ENCODE measurements around the gene ITGAV.
"Not testable (repeated sequence)": the region's sequence is repeated elsewhere in the genome, so short reads cannot be mapped to it uniquely, and the experiment has no call there.

The ITGAV gene

DNA sequence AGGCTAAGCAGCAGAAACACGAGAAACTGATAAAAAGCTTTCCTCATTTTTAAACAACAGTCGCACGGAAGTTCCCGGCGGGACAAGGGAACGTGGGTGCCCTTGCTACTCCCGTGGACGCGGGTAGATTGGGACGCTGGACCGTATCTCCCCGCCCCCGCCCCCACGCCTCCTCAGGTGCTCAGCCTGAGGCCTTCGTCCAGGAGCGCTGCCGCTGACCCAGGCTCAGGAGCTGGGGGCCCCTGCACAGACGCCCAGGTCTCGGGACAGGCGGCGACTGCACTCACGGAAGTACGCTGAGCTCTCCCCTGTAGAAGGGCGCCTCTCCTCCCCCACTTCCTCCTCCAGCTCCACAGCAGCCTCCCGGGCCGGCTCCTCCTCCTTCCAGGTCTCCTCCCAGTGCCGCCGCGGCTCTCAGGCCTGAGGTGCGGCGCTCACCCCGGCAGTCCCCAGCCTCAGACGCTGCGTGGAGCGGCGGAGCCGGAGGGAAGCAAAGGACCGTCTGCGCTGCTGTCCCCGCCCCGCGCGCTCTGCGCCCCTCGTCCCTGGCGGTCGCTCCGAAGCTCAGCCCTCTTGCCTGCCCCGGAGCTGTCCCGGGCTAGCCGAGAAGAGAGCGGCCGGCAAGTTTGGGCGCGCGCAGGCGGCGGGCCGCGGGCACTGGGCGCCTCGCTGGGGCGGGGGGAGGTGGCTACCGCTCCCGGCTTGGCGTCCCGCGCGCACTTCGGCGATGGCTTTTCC, at the start of gene ITGAV:
TSS of gene ITGAV (plus strand) at position 445 of the 738 bp plus-strand sequence. CDS start at position 728, 283 bp downstream.
- peak; percentile 91 for DNase-seq

DNA sequence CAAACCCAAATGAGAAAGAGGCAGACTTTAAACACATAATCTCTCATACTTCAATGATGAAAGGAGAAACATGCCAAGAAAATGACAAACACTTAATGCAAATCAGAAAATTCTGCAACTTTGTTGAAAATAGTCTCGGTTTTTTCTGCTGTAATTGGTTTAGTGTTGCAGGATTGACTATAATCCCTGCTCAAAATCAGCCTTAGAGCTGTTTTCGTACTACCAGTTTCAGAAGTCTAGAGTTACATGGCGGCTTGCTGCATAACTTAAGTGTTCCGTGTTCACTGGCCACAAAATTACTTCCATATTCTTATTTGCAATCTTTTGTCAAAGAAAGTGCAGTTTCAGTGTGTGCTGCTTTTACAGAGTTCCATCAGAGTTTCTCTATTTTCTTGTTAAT, 48.9 kb upstream of the ITGAV start:
- DNase-seq, result no peak

DNA sequence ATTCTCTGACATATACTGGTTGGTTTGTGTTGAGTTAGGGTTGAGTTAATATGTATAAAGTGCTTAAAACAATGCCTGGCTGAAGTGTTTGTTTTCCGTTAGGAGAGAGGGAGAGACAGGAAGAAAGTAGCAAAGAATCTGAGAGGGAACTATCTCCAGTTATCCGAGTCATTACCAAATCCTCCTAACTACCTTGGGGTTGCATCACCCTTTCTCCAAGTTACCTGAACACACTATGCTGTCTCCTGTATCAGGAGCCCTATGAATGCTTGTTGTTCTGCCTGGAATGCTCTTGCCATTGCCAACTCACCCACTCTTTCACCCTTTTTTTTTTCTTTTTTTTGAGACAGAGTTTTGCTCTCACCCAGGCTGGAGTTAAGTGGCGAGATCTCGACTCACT, 47.9 kb upstream of the ITGAV start:
- no peak for DNase-seq

DNA sequence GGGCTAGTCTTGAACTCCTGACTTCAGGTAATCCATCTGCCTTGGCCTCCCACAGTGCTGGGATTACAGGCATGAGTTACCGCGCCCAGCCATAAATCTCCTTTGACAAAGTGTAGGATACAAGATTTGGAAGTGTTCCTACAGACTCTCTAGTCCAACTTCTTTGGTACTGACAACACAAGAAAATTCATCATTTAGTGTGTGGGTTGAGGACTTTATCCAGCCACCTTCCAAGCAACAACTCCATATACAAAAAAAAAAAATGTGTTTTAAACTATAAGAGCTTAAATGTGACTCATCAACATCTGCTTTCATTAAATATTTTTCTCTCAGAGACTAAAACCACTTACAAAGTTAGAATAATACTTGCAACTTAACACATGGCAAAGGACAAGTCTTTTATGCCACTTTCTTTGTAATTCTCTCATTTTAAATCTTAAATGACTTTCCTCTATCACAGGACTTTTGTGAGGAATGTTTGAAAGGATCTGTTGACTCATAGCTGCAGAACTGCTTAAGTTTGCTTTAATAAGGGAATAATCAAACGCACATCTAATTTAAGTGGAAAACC, 46.2 kb upstream of the ITGAV start:
- no peak for DNase-seq

DNA sequence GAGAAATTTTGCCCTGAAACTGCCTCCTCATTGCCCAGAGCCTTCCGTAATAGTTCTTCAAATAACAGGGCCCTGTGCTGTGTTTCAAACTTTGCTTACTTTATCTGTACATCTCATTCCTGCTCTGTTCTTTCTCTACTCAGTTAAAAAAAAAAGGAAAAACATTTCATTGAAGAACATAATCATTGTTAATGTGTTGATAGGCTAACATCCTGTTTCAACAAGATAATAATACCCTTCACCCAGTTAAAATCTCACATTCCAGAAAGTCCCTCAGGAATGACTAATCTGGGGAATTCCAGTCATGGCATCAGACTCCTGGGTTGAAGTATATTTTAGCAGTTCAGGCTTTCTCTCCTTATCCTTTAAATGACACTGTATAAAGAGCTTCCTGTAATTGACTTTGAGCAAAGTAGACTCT, 45.6 kb upstream of the ITGAV start:
- no peak for DNase-seq

DNA sequence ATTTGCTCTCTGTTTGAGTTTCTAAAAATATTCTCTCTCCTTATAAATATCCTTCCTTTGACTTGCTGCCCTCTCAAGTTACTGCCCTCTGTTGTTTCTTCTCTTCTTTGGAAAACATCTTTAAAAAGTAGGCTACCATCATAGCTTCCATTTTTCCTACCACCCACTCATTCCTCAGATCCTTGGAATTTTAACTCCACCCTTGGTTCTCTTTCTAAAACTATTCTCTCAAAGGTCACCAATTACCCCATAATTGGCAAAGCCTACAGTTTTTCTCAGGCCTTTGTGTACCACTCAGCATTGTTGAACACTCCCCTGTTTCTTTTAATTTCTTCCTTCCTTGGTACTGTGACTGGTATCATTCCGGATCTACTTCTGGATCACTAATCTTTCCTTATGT, 43.0 kb upstream of the ITGAV start:
- DNase-seq, result no peak

DNA sequence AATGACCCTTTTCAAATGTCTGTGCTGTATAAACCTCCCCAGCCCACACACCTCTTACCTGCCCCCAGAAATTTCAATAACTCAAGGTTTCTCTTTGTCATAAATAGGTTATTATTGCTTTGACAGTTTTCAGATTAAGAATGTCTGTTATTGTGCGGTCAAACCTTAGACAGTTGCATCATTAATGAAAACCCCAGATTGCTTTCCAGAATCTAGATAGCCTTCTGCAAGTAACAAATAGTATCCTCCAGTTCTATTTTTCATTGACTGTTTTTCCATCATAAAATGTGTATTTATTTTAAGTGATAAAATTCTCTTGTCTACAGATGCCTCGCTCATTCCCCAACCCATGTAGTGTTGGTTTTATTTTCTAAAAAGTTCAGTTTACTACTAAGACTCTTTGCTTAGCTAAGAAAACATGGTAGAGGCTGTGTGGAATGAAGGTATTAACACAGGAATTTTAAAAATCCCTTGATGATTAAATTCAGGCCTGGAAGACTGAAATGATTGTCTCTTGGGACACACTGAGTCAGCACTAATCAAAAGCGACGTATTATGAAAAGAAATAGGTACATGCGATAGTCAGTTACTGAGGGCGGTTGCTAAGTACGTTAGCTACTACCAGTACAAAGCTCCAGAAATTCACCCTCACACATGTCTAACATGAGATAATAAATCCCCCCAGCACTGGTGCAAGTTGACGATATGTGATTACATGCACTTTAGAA, 38.4 kb upstream of the ITGAV start:
- no peak for DNase-seq

DNA sequence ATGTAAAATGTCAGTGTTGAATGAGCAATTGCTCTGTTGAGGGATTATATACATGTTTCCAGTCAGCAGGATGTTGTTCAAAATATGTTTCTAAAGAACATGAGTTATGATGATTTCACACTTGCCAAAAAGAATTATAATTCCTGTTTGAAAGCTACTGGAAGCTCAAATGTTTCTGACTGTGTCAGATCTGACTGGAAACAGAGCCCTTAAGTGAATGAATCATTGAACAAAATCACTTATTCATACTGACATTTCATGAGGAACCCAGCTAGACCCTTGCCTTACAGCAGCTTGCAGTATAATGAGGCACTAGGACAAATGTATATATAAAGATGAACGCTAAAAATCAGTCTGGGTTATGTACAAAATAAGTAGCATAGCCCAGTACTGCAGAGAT, 35.4 kb upstream of the ITGAV start:
- no peak for DNase-seq

DNA sequence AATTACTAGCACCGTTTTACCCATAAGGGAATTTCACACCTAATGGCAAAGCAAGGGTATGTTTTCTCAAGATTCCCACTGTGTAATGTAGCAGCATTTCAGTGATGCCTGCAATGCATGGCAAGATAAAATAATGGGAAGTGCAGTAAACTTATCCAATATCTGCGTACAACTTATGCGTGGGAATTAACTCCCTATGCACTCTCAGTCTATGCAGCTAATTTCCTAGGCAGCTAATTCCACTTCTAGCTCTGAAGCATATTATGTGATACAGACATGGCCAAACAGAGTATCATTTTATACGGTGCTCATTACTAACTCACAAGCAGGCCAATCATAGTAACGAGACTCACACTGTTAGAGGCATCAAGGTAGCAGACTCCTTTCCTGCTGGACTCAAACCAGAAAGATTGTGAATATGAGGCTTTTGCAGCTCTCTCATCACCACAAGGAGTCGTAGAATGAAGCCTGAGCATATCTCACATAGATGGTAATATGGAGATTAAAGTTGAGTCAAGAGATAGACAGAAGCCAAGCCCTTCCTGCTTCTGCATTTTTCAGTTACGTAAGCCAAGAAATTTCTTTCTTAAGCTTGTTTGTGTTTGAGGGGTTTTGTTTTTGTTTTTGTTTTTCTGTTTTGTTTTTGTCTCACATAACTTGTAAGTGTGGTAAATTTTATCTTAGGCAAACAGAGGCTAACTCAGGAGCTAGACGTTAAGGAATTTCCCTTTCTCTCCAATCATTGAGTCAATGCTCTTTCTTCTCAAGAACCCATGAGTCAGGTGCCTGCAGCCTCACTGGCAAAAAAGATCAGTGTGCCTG, 34.8 kb upstream of the ITGAV start:
- DNase-seq, result peak; percentile 15

DNA sequence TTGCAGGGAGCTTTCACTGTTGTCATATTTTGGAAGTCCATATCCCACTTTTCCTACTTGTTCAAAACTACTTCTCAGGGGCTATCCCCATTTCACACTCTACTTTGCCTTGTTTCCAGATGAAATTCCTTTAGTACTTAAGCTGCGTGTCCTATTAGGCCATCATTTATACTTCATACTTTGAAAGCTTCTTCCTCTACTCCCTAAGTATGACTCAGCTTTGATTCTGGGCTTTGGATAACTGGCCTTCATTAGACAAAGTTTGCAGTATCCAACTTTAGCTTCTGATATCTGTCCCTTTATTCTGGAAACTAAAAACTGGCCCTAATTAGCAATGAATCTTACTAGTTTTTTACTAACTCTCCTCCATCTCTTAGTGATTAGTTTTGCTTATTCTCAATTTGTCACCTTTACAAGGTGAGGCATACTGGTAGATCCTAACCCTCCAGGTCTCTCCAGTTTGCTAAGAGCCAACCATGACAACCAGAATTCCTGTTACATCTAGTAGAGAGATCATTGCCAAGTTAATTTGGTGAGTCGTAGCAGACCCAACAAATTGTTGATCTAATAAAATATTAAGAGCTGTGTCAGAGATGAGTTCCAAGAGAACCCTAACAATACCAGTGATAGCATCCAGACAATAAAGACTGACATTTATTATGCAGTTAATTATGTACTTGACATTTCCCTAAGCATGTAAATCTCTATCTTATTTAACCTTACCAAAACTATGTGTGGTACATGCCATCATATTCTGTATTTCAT, 31.2 kb upstream of the ITGAV start:
- DNase-seq, result no peak

DNA sequence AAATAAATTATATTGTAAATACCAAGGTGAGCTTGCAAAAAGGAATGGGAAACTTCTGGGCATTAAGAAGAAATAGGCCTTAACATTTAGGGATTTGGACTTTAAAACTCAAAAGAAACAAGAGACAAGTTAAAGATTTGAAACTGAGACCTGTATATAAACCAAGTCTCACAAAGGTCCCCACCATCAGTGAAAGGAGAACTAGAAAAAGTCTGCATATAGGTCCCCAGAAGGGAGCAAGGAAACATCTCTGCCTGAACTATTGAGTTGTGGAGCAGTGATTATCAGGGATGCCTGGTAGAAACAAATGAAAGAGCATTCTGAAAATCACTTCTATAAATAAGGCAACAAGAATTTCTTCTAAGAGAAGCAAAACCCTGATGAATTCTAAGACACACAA, 30.5 kb upstream of the ITGAV start:
- no peak for DNase-seq

DNA sequence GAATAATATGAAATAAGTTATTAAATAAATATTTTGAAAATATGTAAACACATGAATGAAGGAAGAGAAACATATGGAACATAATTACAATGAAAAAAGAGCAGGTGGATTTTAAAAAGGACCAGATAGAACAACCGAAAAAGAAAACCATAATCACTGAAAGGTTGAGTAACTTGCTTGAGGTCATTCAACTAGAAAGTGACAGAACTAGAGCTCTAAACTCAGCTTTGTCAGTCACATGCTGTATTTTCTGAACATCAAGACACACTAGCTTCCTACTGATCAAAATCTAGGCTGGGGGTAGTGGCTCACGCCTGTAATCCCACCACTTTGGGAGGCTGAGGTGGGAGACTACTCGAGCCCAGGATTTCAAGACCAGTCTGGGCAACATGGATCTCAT, 30.0 kb upstream of the ITGAV start:
- DNase-seq, result no peak

DNA sequence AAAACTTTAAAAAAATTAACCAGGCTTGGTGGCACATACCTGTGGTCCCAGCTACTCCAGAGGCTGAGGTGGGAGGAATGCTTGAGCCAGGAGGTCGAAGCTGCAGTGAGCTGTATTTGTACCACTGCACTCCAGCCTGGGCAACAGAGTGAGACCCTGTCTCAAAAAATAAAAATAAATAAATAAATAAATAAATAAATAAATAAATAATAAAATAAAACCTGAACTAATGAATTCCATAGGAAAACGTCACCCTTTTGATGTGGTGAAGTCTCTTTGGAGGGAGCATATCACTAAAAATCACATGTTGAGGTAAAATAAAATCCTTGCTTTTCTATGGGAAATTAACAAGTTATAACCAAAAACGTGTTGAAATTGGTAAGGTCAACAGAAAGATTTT, 29.6 kb upstream of the ITGAV start:
- DNase-seq, result no peak

DNA sequence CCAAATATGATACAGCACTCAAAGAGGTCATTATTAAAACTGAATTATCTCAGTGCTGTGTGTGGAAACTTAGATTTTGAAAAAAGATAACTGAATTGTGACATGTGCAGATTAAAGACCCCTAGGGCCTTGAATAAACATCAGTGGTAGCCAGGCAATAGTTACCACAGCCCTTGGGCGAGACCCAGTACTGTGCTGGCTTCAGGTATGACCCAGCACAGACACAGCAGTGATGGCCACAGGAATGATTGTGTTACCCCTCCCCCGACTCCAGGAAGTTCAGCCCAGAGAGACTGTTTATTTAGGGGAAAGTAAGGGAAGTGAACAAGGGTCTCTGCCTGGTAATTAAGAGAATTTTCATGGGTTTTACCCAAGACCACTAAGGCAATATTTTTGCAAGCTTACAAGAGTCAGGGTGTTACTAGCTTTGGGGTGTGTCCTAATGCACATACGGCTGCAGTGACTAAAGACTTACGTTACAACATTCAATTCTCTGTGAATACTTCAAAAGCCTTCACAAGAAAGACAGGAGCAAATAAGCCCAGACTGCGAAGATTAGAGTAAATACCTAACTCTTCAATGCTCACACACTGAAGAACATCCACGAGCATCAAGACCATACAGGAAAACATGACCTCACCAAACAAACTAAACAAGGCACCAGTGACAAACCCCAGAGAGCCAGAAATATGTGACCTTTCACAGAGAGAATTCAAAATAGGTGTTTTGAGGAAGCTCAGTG, 28.2 kb upstream of the ITGAV start:
- DNase-seq, result no peak

DNA sequence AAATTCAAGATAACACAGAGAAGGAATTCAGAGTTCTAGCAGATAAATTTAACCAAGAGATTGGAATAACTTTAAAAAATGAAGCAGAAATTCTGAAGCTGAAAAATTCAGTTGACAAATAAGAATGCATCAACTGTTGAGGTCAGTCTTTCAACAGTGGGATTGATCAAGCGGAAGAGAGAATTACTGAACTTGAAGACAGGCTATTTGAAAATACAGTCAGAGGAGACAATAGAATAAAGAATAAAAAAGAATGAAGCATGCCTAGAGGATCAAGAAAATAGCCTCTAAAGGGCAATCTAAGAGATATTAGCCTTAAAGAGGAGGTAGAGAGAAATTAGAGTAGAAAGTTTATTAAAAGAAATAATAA, 27.7 kb upstream of the ITGAV start:
- no peak for DNase-seq

DNA sequence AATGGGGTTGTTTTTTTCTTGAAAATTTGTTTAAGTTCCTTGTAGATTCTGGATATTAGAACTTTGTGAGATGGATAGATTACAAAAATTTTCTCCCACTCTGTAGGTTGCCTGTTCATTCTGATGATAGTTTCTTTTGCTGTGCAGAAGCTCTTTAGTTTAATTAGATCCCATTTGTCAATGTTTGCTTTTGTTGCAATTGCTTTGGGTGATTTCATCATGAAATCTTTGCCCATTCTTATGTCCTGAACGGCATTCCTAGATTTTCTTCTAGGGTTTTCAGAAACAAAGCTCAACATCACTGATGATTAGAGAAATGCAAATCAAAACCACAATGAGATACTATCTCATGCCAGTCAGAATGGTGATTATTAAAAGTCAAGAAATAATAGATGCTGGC, 21.3 kb upstream of the ITGAV start:
- DNase-seq, result not testable (repeated sequence)

DNA sequence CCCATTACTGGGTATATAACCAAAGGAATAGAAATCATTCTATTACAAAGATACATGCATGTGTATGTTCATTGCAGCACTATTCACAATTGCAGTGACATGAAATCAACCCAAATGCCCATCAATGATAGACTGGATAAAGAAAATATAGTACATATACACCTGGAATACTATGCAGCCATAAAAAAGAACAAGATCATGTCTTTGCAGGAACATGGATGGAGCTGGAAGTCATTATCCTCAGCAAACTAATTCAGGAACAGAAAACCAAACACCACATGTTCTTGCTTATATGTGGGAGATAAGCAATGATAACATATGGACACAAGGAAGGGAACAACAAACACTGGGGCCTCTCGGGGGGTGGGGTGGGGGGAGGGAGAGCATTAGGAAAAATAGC, 20.7 kb upstream of the ITGAV start:
- not testable (repeated sequence) for DNase-seq

DNA sequence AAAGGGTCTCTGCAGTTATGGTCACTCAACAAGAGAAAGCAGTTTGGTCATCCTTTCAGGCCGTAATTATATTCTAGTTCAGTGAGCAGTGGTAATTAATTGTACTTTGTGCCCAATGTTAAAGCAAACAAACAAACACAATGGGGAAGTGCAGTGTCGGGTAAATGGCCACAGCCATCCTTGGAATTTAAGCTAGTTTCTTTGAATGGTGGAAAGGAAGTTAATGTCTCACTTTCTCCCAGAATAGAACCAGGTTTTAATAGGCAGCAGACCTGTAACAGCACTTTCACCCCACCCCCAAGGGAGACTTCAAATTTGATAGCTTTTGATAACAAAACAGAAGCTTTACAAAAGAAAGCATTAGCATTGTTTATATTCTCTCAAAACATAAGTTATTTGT, 20.0 kb upstream of the ITGAV start:
- DNase-seq, result no peak

DNA sequence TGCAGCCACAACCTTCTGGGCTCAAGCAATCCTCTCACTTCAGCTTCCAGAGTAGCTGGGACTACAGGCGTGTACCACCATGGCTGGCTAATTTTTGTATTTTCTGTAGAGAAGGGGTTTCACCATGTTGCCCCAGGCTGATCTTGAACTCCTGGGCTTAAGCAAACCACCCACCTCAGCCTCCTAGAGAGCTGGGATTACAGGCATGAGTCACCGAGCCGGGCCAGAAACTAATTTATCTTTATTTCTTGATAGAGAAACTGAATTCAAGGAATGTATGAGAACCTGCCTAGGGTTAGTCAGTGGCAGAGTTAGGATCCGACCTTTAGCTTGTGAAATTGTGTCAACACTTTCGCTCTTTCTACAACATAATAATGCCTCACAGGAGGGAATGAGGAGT, 19.3 kb upstream of the ITGAV start:
- DNase-seq, result no peak

DNA sequence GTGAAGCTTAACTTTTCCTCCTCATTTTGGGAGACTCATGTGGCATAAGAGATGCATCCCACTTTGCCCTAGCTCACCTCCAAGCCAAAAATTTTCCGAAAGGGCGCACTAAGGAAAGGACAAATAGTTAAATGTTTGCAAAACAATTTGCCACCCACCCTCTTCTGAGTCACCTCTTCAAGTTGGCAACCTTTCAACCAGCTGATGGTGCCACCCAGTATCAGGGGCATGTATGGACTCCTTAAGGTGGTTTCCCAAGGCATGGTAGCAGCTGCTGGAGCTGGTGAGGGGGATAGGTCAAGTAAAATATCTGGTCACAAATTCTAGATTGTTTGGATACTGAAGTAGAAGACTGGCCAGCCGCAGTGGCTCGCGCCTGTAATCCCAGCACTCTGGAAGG, 17.2 kb upstream of the ITGAV start:
- no peak for DNase-seq

DNA sequence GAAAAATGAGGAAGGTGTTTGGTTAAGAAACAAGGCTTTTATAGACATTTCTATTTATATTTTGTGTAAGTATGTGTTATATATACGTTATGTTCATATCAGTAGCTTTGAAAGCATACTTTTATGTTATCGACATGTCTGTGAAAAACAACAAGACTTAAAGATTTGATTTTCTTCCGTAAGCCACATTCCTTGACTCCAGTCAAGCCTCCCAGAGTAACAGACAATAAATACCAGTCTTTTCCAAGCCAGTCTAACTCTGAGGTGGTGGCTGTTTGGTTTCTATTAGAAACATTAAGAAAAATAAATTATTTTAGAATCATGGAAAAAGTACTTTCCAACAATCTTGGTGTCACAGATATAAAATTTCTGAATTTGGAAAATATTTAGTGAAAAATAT, 16.3 kb upstream of the ITGAV start:
- no peak for DNase-seq

DNA sequence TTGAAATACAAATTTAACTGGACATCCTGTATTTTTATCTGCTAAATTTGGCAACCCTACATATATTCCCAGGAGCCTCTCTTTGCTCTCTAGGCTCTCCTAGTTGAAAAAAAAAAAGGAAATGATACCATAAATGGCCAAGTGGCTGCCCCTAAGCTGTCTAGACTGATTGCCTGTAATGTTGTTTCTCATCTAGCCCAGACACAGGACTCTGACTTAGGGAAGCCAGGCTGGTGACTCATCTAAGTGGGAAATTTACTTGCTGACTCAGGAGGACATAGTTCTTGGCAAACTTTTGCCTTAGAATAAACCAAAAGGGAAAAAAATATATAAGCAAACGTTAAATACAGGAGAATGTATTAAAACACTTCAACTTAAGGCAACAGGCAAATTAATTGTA, 14.6 kb upstream of the ITGAV start:
- no peak for DNase-seq

Measured in activated CD4-positive, alpha-beta T cell treated with anti-CD3 and anti-CD28 coated beads for 48 hours (primary cell).